NCI-H345 (cell line): ENCODE results near the gene SERTAD3.
A peak's percentile ranks its signal among the peaks of the same experiment; 100 is the strongest.
"Not testable (repeated sequence)": the region's sequence is repeated elsewhere in the genome, so short reads cannot be mapped to it uniquely, and the experiment has no call there.

Experiments
- DNase-seq: peaks from one replicate; lab custom pipeline; 2025; lab: John Stamatoyannopoulos, UW

The SERTAD3 gene

GRCh38 chr19:40457953-40458596 is 13.9 kb upstream of the SERTAD3 start:
- no peak for DNase-seq

DNA sequence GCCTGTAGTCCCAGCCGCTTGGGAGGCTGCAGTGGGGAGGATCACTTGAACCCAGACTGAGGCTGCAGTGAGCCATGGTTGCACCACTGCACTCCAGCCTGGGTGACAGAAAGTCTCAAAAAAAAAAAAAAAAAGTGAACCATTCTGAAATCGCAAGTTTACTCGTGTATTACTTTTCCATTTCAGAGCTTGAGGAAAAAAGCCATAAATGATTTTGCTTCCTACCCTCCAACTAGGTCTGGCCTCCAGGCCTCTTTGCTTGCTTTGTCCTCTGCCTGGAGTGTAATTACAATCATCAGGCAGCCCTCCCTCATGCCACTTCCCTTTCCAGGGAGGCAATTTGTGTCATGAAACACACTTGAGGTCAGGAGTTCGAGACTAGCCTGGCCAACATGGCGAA is 12.9 kb upstream of the SERTAD3 start:
- DNase-seq, result no peak

DNA sequence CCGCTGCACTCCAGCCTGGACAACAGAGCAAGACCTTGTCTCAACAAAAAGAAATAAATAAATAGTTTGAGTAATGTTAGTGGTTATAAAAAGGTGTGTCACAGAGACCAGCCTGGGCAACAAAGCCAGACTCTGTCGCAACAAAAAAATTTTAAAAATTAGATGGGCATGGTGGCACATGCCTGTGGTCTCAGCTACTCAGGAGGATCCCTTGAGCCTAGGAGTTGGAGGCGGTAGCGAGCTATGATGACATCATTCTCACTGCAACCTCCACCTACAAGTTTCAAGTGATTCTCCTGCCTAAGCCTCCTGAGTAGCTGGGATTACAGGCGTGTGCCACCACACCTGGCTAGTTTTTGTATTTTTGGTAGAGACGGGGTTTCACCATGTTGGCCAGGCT is 9.8 kb upstream of the SERTAD3 start:
- not testable (repeated sequence) for DNase-seq

DNA sequence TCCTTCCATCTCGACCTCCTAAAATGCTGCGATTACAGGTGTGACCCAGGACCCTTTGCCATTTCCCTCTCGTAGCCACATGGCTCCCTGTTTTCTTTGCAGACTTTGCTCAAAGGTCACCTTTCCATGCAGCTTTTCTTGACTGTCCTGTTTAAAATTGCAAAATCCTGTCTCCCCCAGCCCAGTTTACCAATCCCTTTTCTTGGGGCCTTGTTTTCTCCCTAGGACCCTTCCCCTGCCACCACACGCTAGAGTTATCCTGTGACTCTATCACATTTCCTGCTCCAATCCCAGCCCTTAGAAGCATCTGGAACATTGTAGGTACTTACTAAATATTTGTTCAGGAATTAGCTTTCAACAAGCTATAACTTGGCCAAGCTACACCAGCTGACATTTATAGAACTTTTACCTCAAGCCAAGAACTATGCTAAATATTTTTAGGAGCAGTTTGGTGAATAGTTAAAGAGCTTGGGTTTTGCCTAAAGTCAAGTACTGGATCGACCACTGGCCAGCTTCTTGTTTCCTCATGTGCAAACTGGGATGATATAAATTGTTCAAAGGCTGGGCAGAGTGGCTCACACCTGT is 9.1 kb upstream of the SERTAD3 start:
- no peak for DNase-seq

DNA sequence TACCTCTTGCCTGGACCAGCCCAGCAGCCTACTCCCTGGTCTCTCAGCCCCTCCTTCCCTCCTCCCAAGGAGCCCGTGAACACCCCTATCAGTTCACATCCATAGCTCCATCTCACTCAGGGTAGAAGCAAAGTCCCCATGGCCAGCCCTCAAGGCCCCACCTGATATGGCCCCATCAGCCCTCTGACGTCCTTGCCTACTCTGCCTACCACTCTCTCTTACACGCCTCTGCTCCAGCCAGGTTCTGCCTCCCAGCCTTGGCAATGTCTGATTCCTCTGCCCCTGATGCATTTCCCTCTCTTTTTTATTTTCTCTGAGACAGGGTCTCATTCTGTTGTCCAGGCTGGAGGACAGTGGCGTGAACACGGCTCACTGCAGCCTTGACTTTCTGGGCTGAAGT is 7.9 kb upstream of the SERTAD3 start:
- no peak for DNase-seq

DNA sequence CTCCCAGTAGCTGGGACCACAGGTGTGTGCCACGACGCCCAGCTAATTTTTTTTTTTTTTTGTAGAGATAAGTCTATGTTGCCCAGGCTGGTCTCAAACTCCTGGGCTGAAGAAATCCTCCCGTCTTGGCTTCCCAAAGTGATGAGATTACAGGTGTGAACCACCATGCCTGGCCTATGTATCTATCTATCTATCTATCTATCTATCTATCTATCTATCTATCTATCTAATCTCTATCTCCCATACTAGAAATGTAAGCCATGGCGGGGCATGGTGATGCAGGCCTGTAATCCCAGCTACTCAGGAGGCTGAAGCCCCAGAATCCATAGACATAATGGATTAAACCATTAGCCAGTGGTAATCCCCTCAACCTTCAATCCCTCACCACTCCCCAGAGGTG is 6.5 kb upstream of the SERTAD3 start:
- no peak for DNase-seq

DNA sequence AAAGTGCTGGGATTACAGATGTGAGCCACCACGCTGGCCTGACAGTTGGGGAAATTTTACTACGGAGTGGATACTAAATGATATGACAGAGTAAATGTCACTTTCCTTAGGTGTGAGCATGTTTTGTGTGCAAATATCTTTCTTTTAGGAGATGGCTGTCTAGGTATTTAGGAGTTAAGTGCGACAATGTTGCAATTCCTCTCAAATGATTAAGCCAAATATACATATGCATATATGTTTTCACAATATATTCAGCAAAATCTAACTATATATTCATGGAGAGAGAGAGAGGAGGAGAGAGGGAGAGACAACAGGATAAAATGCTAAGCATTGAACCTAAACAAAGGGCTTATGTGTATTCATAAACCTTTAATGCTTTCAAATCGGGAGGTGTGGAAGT is 5.4 kb upstream of the SERTAD3 start:
- no peak for DNase-seq

GRCh38 chr19:40446263-40446784 is 2.2 kb upstream of the SERTAD3 start:
- DNase-seq, result no peak

DNA sequence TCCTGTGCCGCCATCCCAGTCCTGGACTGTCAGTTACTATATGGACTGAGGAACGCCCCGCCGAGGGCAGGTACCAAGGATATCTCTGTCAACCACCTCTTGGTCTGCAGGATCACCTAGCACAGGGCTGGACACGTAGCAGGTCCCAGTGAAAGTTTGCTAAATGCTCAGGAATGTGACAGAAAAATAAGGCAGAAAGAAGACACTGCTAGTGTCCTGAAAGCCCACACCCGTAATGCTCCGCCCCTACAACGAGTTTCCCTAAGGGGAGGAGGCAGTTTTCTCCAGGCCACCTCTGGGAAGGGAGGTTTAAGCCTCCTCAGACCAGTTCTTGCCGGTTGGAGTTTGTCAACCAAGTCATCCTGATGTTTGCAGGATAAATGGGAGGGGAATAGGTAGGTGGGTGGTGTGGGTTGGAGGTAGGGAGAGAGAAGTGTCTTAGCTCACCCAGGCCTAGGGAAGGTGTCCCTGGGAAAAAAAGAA is 1.7 kb upstream of the SERTAD3 start:
- no peak for DNase-seq

GRCh38 chr19:40444825-40445312 is 734 bp upstream of the SERTAD3 start:
- DNase-seq, result no peak

DNA sequence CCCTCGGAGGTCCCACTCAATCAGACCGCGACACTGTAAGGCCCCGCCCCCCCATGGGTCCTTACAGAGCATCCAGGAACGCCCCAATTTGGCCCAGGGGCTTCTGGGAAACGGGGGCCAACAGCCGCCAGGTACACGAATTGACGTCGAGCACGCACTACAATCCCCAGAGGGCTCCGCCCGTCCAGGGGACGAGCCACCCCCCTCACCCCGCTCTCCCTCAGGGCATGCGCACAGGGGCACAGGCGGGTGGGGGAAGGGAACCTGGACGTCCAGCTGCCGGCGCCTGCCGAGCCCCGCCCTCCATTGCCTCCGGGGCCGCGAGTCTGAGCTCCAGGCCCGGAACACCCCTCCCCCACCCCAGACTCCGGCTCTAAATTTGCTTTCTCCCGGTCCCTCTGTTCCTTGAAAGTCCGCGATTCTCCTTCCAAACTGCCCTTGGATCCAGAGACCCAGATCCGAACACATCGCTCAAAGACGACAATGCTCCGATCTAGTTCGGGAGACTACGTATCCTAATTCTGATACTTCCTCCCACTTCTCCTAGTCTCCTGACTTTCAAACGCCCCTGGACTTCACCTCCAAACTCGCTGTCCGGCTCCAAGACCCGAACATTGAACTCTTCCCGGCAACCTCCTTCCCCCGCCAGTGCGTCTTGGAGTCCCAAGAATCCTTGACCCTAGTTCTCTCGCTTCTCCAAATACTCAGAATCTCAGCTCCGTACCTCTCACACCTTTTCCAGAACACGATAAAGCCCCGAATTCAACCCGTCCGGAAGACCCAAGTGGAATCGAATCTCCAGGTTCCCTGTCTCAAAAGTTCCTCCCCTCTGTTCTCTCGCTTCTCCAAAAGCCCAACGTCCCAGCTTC is 770 bp downstream of the SERTAD3 start:
- DNase-seq, result peak; percentile 100

- no peak for DNase-seq
These were observed 1.6 kb downstream of the SERTAD3 start for GRCh38 chr19:40442328-40443130.

DNA sequence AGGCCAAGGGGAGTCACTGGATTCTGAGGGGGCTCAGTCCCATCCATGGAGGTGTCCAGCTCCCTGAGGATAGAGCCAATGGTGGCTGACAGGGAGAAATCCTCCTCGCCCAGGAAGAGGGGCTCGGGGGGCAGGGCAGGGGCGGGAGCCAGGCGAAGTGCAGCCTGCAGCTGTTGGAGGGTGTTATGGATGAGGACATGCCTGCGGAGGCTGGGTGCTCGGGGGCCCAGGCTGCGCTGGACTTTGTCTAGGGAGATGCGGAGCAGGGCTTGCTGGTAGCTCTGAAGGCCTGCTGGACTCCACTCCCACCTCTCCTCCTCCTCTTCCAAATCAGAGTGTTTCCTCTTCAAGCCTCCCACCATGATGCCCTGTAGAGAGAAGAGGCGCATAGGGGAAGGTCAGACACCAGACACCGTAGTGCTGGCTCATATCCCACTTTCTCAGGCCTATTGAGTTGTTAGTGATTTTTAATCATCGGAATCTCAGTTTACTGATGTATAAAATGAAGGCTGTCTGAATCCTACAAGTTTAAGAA is 2.3 kb downstream of the SERTAD3 start:
- no peak for DNase-seq

GRCh38 chr19:40438284-40438683 is 5.9 kb downstream of the SERTAD3 start:
- DNase-seq, result no peak

GRCh38 chr19:40433391-40434216 is 10.5 kb downstream of the SERTAD3 start:
- DNase-seq, result peak; percentile 91

DNA sequence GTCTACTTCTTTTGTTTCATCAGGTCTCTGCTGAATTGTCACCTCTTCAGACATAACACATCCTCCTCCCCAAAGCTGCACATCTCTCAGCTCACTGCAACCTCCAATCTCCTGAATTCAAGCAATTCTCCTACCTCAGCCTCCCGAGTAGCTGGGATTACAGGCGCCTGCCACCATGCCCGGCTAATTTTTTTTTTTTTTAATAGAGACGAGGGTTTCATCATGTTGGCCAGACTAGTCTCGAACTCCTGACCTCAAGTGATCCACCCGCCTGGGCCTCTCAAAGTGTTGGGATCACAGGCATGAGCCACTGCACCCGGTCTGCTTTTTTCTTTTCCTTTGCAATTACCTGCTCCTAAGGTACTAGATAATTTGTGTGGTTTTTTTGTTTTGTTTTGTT is 11.4 kb downstream of the SERTAD3 start:
- not testable (repeated sequence) for DNase-seq

DNA sequence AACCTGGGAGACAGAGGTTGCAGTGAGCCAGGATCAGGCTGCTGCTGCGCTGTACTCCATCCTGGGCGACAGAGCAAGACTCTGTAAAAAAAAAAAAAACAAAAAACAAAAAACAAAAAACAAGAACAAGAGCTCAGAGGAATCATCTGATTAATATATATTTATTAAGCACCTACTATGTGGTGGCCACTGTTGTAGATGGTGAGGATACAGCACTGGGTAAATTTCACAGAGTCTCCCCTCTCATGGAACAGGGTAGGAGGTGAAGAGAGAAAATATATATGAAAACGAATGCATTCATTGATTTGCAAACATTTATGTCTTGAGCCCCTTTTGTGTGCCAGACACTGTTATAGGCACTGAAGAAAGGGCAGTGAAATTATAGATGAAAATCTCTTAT is 12.4 kb downstream of the SERTAD3 start:
- DNase-seq, result no peak

- not testable (repeated sequence) for DNase-seq
These were observed 13.9 kb downstream of the SERTAD3 start for GRCh38 chr19:40430242-40430641.

DNA sequence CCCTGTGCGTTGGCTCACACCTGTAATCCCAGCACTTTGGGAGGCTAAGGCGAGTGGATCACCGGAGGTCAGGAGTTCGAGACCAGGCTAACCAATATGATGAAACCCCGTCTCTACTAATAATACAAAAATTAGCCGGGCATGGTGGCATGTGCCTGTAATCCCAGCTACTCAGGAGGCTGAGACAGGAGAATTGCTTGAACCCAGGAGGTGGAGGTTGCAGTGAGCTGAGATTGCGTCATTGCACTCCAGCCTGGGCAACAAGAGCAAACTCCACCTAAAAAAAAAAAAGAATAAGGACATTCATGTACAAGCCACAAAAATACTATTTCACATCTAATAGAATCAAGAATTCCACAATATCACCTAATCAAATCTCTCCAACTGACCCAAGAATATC is 15.9 kb downstream of the SERTAD3 start:
- DNase-seq, result not testable (repeated sequence)

DNA sequence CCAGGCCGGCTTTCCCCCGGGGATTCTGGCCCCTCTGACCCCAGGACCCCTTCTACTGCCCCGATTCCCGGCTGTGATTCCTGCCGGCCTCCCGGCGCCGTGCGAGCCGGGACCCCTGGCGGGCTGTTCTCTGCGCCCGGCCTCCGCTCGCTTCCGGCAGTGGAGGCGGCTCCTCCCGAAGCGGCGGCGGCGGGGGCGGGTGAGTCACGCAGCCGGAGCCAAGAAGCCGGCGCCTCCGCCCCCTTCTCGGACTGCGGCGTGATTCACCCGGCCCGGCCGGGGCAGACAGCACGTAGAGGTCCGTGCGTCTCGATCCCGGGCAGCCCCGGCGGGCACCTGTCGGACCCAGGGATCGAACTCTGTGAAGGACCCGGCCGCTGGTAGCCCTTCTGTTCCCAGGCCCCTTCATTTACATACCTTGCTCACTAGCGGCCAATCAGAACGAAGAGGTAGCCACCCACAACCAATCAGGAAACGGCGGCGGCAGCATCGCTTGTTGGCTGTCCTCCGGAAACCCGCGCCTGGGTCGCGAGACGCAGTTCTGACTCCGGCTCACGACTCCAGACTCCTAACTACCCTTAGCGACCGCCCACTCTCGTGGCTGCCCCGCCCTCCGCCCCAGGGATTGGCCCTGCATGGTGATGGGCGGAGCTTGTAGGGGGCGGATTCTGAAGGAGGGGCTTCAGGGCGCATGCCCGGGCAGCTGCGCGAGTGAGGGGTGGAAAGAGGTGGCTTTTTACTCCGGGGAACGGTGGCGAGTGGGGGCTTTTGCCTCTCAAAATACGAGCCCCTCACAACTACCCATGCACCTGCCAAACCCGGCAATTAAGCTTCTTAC is 18.5 kb downstream of the SERTAD3 start, which contains the start of gene SERTAD1:
TSS of gene SERTAD1 (minus strand) at position 543 of the 838 bp plus-strand sequence. CDS start 2,446 bp downstream, outside the sequence.
- peak; percentile 100 for DNase-seq
